NK-92 (cell line): ENCODE data around the gene GARRE1.
"Not testable (repeated sequence)": the region's sequence is repeated elsewhere in the genome, so short reads cannot be mapped to it uniquely, and the experiment has no call there.

Experiments
- DNase-seq: peaks from one replicate; lab custom pipeline; 2025; ENCODE audit not compliant: unreplicated experiment; lab: John Stamatoyannopoulos, UW

The GARRE1 gene

DNA sequence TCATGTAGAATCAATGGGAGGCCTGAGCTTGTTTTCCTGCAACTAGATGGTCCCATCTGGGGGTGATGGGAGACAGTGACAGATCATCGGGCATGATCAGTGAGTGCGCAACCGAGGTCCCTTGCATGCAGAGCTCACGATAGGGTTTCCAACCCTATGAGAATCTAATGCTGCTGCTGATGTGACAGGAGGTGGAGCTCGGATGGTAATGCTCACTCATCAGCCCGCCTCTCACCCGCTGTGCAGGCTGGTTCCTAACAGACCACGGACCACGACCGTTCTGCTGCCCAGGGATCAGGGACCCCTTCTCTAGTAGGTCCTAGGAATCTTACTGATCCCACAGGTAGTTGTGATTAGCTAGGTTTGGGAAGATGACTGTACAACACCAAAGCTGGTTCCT, 23.5 kb upstream of the GARRE1 start:
- no peak for DNase-seq

DNA sequence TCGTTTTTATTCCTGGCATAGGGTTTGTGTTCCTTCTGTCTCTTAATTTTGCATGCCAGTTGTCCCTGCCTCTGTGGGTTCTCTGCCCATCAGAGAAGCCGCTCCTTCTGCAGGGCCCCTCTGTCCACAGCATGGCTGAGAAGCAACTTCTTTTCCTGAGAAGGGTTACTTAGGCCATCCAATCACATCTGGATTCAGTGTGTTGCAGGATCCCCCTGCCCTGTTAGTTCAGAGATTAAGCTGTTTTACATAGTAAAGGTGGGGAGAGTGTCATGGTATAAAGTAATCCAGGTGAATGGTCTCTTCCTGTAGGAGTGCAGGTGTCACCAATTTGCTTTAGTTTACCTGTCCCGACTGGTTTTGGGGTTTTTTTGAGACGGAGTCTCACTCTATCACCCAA, 22.9 kb upstream of the GARRE1 start:
- DNase-seq = no peak

DNA sequence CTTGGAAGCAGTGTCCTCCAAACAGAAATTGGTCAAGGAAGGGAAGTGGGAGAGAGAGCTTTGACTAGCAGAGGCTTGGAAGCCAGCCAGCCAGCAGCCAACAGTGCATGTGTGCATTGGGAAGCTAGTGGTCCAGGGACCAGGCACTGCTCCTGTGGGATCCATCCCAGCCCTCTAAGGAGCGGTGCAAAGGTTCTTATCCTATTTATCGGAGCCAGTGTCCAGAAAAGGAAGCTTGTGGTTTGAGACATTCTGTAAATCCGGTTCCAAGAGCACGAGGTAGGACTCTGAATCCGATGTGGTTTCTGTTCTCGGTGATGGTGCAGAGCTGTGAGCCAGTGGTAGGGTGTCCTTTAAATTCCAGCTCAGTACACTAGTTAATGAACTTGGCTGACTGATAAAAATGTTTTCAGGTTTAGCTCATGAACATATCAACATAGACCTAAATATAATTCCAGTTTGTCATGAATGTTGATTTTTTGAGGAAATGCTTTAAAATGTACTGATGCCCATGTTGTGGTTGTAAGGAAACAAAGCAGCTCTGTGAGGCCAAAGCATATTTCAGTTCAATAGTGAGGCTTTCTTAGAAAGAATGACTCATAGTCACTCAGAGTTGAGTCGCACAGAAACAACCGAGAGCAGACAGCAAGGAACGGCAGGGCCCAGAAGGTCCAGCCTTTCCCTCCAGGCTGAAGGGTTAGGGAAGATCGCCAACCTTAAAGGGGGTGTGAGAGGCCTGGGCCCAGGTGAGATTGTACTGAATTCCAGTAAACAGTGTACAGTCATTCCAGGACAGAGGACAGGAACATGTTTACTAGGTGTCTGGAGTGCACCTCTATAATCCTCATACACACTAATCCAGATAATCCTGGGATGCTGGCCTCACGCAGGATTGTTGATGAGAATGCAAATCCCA, 21.5 kb upstream of the GARRE1 start:
- no peak for DNase-seq

DNA sequence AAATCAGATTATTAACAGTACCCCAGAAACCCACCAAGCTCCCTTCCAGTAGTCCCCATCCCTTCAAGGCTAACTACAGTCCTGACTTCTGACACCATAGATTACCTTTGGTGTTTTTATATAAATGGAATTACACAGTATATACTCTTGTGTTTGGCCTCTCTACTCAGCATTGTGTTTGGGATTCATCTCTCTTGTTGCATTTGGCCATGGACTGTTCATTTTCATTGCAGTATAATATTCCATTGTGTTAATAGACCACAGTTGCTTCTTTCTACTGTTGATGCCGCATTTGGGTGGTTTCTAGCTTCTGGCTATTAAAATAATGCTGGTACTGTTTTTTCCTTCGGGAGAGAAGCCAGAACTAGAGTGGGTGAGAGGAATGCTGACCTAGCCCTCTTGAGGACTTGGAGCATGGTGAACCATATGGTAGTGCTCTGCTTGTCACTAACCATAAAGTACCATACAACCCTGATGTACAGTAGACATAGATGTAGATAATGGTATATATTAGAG, 18.9 kb upstream of the GARRE1 start:
- no peak for DNase-seq

DNA sequence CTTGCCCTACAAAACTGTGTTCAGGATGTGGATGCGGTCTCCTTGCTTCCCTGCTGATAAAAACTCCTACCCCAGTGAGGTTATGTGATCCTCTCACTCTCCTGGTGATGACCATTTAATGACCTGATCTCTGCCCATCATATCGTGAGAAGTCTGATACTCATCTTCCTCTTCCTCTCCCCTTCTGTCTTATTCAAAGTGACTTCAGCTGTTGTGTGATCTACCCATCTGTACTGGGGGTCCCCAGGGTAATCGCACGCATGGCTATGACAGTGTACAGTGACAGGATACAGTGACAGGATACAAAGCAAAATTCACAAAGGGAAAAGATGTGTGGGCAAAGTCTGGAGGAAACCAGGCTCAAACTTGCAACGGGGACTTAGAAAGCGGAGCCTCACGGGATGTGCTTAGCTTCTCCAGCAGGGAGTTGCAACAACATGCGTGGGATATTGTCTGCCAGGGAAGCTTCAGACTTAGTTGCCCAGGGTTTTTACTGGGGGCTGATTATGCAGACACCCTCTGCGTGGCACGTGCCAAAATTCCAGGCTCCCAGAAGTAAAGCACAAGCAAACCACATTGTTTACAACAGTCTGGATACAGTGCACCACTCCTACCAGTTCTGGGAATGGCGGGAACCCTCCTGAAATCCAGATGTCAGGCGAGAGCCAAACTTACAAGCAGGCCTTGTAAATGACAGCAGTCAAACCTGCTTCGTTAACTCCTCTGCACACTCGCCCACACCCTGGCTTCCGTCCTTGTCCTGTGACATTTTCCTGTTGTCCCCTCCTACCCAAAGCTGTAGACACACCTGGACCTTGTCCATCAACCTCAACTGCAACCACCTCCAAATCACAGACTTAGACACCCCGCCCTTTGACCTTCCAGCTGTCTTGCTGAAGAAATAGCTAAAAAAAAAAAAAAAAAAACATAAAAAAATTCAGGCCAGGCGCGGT, 18.0 kb upstream of the GARRE1 start:
- DNase-seq = no peak

DNA sequence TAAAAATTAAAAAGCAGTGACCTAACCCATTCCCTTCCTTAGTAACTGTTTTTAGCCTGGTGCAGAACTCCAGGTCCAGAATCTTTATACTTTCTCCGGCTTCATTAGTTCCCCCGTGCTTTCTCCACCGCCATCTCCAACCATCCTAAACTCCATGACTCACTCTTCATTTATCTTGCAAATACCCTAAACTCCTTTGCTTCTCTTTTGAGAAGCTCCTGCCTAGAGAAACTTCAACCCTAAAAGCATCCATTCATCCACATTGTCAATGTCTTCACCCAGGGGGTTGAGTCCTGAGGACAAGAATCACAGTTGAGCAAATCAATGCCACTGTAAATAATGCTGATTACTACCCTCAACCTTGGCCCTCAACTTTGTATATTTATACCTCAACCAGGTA, 17.1 kb upstream of the GARRE1 start:
- DNase-seq = no peak

DNA sequence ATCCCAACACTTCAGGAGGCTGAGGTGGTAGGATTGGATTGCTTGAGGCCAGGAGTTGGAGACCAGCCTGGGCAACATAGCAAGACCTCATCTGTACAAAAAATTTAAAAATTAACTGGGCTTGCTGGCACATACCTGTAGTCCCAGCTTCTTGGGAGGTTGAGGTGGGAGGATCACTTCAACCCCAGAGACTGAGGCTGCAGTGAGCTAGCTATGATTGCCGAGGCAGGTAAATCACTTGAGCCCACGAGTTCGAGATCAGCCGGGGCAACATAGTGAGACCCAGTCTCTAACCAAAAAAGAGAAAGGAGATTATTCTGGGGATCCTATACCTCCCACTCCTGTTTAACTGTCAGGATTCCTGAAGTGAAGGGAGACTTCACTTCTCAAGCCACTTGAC, 16.4 kb upstream of the GARRE1 start:
- no peak for DNase-seq

DNA sequence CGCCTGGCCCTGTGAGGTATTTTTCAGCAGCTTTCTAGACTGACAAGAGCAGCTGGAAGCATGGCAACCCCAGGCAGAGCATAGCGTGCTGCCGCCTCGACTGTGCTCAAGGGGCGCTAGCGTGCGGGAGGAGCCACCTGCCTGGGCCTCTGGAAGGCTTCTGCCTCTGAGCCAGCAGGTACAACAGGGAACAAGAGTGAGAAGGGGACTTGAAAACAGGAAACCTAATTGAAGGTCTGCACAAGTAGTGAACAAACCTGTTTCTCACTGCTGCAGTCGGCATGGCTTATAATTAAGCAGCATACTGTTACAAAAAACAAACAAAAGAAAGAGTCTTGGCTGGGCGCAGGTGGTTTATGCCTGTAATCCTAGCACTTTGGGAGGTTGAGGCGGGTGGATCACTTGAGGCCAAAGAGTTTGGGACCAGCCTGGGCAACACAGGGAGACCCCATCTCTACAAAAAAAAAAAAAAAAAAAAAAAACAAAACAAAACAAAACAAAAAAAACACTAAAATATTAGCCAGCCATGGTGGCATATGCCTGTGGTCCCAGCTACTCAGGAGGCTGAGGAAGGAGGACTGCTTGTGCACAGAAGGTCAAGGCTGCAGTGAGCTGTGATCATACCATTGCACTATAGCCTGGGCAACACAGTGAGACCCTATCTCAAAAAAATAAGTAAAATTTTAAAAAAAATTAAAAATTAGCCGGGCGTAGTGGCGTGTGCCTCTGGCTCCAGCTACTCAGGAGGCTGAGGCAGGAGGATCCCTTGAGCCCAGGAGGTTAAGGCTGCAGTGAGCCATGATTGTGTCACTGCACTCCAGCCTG, 12.6 kb upstream of the GARRE1 start:
- DNase-seq = no peak

DNA sequence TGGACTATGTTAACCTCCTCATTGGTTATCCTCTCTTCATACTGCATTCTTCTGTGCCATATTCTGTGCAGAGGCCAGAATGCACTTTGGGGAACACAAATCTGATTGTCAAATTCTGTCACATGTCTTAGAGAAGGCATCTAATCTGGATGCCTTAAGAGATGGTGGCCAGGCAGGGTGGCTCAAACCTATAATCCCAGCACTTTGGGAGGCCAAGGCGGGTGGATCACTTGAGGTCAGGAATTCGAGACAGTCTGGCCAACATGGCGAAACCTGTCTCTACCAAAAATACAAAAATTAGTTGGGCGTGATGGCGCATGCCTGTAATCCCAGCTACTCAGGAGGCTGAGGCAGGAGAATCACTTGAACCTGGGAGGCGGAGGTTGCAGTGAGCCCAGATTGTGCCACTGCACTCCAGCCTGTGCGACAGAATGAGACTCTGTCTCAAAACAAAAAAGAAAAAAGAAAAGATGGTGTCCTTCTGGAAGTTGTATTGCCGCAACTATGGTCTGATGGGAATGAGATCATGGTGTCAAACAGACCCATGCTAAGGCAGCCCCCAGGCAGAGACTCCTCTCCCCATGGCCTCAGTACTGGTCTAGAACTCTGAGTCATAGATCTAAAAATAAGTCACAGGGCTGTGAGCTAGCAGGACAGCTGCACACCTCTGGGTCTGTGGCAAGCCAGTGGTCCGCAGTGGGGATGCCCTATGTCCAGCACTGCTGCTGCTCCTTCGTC, 11.0 kb upstream of the GARRE1 start:
- DNase-seq = not testable (repeated sequence)

DNA sequence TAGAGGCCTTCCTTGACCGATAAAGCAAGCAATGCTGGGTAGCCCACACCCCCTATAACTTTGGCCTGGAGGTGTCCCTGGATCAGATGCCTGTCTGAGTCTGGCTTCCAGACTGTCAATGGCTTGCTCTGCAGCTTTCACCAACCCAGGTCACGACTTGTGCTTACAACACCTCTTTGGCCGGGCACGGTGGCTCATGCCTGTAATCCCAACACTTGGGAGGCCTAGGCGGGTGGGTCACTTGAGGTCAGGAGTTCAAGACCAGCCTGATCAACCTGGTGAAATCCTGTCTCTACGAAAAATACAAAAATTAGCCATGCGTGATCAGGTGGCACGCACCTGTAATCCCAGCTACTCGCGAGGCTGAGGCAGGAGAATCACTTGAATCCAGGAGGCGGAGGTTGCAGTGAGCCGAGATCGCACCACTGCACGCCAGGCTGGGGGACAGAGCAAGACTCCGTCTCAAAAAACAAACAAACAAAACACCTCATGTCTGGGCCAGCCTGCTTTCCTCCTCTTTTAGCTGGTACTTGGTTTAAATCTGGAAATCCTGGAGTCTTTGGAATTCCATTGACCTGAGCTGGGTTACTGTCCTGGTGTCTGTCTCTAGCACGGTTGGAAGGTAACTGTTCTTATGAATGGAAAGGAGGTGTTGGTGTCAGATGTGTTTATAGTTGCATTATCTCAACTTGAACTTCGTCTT, 10.3 kb upstream of the GARRE1 start:
- DNase-seq = no peak

DNA sequence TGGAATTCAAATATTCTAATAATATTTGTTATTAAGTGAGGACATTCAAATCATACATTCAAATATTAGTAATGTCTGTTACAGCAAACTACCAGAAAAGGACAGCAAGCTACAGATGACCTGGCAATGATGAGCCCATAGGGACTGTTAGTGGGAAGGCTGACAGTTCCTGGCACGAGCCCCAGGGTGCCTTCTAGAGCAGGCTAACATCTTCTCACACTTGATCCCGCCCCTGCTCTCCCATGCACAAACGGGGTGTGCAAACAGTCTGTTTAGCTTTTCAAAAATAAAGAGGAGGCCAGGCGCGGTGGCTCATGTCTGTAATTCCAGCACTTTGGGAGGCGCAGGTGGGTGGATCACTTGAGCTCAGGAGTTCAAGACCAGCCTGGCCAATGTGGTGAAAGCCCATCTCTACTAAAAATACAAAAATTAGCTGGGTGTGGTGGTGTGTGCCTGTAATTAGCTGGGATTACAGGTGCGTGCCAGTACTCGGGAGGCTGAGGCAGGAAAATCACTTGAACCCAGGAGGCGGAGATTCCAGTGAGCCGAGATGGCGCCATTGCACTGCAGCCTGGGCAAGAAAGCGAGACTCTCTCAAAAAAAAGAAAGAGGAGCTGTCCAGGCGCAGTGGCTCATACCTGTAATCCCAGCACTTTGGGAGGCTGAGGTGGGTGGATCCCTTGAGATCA, 9.6 kb upstream of the GARRE1 start:
- DNase-seq = no peak

DNA sequence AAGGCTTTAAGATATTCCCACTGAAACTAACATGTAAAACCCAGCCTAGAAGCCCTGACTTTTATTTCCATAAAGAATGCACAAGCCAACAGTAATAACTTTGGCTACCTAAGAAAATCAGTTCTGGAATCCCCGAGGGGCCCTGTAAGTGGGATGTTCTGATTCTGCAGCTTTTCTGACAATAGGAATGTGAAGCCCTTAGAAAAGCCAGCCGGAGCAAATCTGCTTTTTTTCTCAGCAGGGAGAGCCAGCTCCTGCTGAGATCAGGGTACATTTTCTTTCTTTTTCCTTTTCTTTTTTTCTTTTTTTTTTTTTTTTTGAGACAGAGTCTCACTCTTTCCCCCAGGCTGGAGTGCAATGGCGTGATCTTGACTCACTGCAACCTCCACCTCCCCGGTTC, 8.0 kb upstream of the GARRE1 start:
- no peak for DNase-seq

DNA sequence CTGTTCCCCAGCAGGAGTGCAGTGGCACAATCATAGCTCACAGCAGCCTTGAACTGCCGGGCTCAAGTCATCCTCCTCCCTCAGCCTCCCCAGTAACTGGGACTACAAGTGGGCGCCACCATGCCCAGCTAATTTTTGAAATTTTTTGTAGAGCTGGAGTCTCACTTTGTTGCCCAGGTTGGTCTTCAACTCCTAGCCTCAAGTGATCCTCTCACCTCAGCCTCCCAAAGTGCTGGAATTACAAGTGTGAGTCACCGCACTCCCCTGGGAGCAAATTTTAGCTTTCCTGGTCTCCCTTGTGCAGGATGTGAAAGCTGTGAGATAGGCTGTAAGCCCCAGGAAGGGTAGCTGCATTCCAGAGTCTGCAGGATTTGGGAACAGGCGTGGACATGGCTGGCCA, 5.4 kb upstream of the GARRE1 start:
- DNase-seq = no peak

DNA sequence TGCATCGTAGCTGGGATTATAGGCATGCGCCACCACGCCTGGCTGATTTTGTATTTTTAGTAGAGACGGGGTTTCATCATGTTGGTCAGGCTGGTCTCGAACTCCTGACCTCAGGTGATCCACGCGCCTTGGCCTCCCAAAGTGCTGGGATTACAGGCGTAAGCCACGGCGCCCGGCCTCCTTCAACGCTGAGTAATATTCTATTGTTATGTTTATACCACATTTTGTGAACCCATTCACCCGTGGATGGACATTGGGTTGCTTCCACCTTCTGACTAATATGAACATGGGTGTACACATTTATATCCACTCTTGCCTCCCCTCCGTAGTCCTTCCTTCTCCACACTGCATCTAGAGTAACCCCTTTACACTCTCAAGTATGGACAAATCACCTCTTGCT, 1.2 kb upstream of the GARRE1 start:
- DNase-seq = not testable (repeated sequence)

DNA sequence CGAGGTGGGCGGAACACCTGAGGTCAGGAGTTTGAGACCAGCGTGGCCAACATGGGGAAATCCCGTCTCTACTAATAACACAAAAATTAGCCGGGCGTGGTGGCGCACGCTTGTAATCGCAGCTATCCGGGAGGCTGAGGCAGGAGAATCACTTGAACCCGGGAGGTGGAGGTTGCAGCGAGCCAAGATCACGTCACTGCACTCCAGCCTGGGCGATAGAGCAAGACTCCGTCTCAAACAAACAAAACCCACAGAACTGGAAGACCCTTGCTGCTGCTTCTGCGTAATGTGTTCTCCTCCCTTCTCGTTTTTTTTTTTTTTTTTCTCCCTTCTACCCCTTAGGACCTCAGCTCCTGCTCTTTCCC, 691 bp upstream of the GARRE1 start:
- not testable (repeated sequence) for DNase-seq

DNA sequence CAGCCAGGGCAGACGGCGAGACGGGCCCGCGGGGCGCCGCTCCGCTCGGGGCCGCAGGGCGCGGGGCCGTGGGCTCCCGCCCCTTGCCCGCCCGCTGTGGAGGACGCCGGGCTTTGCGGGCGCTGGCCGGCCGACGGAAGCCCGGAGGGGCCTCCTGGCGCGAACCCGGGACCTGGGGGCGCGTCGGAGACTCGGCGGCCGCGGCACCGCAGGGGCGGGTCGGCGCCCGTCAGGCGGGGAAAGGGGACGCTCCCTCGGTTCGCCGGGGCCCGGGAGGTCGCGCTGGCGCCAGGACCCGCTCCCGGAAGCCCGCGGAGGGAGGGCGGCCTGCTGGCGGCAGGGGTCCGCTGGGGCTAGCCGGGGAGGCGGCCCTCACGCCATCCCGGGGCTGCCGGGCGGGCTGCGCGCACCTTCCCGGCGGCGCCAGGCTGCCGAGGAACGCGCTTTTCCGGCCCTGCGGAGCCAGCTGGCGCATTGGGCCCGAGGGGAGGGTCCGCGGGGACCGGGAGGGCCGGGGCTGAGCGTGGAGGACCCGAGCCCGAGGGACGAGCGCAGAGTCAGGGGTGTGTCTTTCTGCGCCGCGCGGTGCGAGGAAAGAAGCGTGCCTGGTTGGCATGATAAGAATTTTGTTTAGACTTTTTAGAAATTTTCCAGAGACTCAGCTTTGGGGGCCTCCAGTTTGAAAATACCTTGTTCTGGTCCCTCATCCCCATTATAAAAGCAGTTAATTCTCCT, 511 bp downstream of the GARRE1 start:
- DNase-seq = no peak

DNA sequence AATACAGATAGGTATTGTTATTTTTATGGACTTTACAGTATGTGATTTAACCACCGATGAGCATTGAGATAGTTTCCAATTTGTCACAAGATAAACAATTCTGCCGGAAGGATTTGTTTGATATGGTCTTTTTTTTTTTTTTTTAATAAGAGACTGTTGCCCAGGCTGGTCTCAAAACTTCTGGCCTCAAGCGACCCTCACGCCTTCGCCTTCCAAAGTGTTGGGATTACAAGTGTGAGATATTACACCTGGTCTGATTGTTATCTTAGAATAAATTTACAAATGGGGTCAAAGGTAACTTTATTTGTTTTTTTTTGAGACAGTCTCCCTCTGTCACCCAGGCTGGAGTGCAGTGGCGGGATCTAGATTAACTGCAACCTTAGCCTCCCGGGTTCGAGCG, 1.2 kb downstream of the GARRE1 start:
- DNase-seq = no peak

DNA sequence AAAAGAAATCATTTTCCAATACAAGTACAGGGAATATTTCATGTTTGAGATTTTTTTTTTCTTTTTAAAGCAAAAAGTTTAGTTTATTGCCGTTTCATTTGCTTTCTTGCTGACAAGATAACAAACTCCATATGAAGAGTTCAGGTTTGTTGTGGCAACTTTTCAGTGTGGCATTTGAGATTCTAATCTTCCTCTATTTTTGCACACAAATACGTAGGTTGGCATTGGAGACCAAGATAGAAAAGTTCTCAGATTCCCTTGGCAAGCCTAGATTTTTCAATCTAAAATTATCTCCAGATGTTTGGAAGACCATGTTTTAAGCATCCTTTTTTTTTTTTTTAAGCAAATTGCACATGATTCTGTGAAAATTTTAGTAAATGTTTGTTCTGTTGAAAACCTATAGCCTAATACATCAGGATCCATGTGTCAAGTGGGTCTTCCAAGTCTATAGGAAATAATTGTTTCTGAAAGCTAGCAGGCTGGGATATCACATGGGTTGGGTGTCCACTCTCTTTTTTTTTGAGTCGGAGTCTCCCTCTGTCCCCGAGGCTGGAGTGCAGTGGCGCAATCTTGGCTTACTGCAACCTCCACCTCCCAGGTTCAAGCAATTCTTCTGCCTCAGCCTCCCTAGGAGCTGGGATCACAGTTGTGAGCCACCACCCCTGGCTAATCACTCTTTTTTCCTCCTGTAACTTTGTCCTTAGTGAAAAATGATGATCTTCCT, 2.6 kb downstream of the GARRE1 start:
- DNase-seq = no peak
